ENCODE data around the gene SORCS3.

DNA sequence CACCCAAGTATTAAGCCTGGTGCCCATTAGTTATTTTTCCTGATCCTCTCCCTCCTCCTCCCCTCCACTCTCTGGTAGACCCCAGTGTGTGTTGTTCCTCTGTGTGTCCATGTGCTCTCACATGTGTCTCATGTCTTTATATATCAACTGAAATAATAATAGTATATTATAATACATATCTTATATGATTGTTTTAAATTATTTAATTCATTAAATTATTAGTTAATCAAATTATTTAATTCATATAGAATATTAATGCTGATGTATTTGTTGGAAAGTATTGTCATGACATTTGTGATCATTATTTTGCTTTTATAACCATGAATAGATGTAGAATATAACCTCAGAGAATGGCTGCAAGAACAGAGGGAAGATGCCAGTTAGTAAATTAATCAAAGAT lies 647.5 kb downstream of the SORCS3 start:
- TF ChIP-seq CTCF (optimal IDR thresholded peaks at IDR 0.05 in 1 of 3, IDR thresholded peaks at IDR 0.05 in 1 of 3, conservative IDR thresholded peaks at IDR 0.05 in 1 of 3; ENCODE audit: extremely low read depth in 1 of 3, insufficient read depth in 2 of 3, low read length in 3 of 3) (no peak), EZH2 (IDR thresholded peaks at IDR 0.05; ENCODE audit: low read length) (no peak)
